Right lobe of liver (tissue), 6 donors: ENCODE measurements around the gene KLHDC8B. TPM values are rescaled to one million over a fixed set of nuclear protein-coding genes. Genes with fewer than 3 reads are reported as not detected.

ENCODE experiments used
- ATAC-seq, 4 donors: fragments of 200-7000 bp; cut with Tn5 transposase; one replicate each; pipeline ENCODE4 v1.9.1; 2020; ENCODE audit warnings: mild to moderate bottlenecking in 4 of 4, moderate library complexity in 4 of 4
- DNase-seq, 3 donors: peaks; one replicate each; pipeline ENCODE4 v3.0.0-alpha.2; 2020
- H3K27ac ChIP-seq, 3 donors: fragments of 200-600 bp; one replicate each; pipeline ENCODE4 v1.8.0; 2022
- H3K27me3 ChIP-seq, 2 donors: fragments of 200-600 bp; one replicate each; pipeline ENCODE4 v1.8.0; 2022
- H3K36me3 ChIP-seq, 4 donors: fragments of 200-600 bp; sonication (generic) in 1 of 4; one replicate each; pipeline versions ENCODE4 v1.5.1 to v1.8.0; 2017 to 2022; ENCODE audit warnings: control low read depth in 1 of 4
- H3K4me1 ChIP-seq, 4 donors: fragments of 200-600 bp; sonication (generic) in 1 of 4; one replicate each; pipeline versions ENCODE4 v1.5.1 to v1.8.0; 2017 to 2022; ENCODE audit warnings: control low read depth in 1 of 4
- H3K4me3 ChIP-seq, 3 donors: fragments of 200-600 bp; one replicate each; pipeline ENCODE4 v1.8.0; 2022
- H3K9me3 ChIP-seq, 4 donors: fragments of 200-600 bp; sonication (generic) in 1 of 4; one replicate each; pipeline versions ENCODE4 v1.5.1 to v1.8.0; 2017 to 2022; ENCODE audit warnings: control low read depth in 1 of 4
- POLR2A ChIP-seq: fragments of 450-650 bp; IDR thresholded peaks from one replicate; pipeline ENCODE4 v1.6.1; 2017; ENCODE audit warnings: antibody characterized with exemption, mild to moderate bottlenecking
- WGBS: methylation state at CpG from one replicate; pipeline ENCODE4 v1.1.6; 2018; ENCODE audit warnings: low coverage, low lambda C conversion rate; ENCODE audit not compliant: insufficient coverage; ENCODE audit errors: missing lambda C conversion rate; 5-methylcytosine and 5-hydroxymethylcytosine counted together
- intact Hi-C, 2 donors: fragments of 100-400 bp; cut with DNase I; formaldehyde crosslinking; loops; one replicate each; pipeline versions ENCODE4 v1.11.2 to v1.14.1; 2022
- total RNA-seq, 6 experiments: library from RNA; depleted of rRNA in 2 of 6; stranded (reverse); fragments of >200 nt in 2 of 6; fragmentation: NEBNext Ultra II Directional in 3 of 6; extraction: Animal tissue kit (Norgen Biotek cat#: 25700) in 3 of 6; gene quantifications; one replicate each; pipeline versions ENCODE4 v1.1.0 to v1.2.4, GENCODE V29; 2016 to 2023
- TF ChIP-seq, protein P1 (sequence below), 4 donors: fragments of 200-600 bp in 3 of 4; fragments of 450-650 bp in 1 of 4; IDR thresholded peaks; one replicate each; pipeline versions ENCODE4 v1.5.1 to v1.8.0; 2016 to 2022; ENCODE audit warnings: antibody characterized with exemption in 4 of 4, mild to moderate bottlenecking in 2 of 4
- donor health status: DM: no; HTN: yes; CAD: no.
- donor health status: DM: no; HTN: no; CAD: no.
- donor health status: DM: no; HTN: no; CAD: no.
- donor health status: DM: no; HTN: yes; CAD: no.
- donor health status: DM: no; HTN: yes; CAD: no.

KLHDC8B gene
- total RNA-seq, 6 experiments from 2014 or later: 10.4 to 15.2 (median 11.5) TPM

DNA sequence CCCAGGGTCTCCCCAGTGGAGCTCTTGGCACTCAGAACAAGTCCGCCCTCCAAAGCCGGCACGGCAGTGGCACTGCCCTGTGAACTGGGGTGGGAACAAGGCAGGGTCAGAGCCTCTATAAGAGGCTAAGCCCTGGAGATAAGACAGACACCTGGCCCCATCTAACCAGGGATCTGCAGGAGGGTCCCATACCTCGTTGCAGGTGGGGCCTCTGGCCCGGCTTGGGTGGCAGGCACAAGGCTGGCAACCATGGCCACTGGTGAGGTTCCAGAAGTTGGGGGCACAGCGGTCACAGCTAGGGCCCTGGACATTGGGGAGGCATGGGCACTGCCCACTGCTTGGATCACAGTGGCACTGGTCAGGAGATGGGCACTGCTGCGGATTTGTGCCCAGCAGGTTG is 47.2 kb upstream of the KLHDC8B start:
- H3K4me3 ChIP-seq: no peak overlapping the region
- ATAC-seq: no peak
- no peaks in the 10 kb centered on the region for H3K9me3 ChIP-seq
- intact Hi-C loops: no loop called here
- no peaks in the 10 kb centered on the region for H3K27me3 ChIP-seq
- no CpG with 5 or more reads among the region's 7 CpGs for WGBS
- H3K27ac ChIP-seq: no peak overlapping the region
- no peak for TF ChIP-seq POLR2A
- TF ChIP-seq, protein P1, sequence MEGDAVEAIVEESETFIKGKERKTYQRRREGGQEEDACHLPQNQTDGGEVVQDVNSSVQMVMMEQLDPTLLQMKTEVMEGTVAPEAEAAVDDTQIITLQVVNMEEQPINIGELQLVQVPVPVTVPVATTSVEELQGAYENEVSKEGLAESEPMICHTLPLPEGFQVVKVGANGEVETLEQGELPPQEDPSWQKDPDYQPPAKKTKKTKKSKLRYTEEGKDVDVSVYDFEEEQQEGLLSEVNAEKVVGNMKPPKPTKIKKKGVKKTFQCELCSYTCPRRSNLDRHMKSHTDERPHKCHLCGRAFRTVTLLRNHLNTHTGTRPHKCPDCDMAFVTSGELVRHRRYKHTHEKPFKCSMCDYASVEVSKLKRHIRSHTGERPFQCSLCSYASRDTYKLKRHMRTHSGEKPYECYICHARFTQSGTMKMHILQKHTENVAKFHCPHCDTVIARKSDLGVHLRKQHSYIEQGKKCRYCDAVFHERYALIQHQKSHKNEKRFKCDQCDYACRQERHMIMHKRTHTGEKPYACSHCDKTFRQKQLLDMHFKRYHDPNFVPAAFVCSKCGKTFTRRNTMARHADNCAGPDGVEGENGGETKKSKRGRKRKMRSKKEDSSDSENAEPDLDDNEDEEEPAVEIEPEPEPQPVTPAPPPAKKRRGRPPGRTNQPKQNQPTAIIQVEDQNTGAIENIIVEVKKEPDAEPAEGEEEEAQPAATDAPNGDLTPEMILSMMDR (IDR thresholded peaks at IDR 0.05): no peak
- H3K36me3 ChIP-seq: peaks cover 0 to 36% (median 7%) of the 10 kb centered on the region in 4 donors
- DNase-seq: no peak
- peaks cover 0 to 8% (median 5%) of the 10 kb centered on the region in 4 donors for H3K4me1 ChIP-seq

DNA sequence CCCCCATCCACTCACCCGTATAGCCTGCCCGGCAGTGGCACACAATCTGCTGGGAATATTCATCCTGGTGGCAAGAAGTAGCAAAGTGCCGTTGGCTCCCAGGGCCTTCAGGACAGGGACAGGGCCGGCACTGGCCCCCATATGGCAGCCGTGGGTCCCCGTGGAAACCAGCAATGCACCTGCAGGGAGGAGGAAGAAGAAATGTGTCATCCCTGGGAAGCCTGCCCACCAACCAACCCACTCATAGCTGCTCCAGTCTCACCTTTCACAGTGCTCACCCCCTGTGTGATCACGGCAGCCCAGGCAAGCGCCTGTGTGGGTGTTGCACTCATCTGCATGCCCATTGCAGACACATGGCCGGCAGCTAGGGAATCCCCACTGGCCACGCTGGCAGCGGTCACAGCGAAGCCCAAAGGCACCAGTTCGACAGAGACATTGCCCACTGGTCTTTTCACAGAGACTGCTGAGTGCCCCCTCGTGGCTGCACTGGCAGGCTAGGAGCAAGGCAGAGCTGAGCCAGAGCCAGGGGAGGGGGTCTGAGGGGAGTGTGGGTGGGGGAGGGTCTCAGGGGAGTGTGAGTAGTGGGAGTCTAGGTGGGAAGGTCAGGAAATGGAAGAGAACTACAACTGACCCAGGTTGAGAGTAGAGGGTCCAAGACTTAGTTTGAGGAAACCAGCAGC is 46.3 kb upstream of the KLHDC8B start:
- Histone ChIP-seq H3K36me3 (peaks cover 0 to 36% (median 7%) of the 10 kb centered on the region in 4 donors), H3K4me3 (no peak overlapping the region), H3K27ac (no peak overlapping the region), H3K4me1 (no peaks in the 10 kb centered on the region), H3K9me3 (no peaks in the 10 kb centered on the region), H3K27me3 (no peaks in the 10 kb centered on the region)
- intact Hi-C loops: no loop called here
- DNase-seq: no peak
- ATAC-seq: no peak
- TF ChIP-seq POLR2A: no peak
- TF ChIP-seq, protein P1 (IDR thresholded peaks at IDR 0.05): no peak
- WGBS: 73% methylated on average over 4 of the region's 14 CpGs

DNA sequence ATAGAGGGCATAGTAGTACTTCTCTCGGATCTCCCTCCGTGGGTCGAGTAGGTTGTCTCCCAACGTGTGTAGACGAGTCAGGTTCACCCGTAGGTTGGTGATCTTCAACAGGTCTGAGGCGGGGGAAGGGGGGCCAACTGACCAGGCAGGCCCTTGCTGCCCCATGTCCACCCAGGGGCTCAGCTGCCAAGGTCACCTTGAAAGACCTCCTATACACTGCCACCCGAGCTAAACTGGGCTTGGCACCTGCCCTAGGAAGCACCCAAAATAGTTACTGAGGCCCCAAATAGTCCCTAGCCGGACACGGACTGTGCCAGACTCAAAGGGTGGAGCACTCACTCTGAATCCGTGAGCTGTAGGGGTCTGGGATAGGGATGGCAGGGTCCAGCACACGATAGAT is 40.4 kb upstream of the KLHDC8B start:
- intact Hi-C loops: no loop called here
- TF ChIP-seq, protein P1 (IDR thresholded peaks at IDR 0.05): no peak
- no peak for TF ChIP-seq POLR2A
- WGBS: no CpG with 5 or more reads among the region's 12 CpGs
- H3K4me1 ChIP-seq: peaks cover 0 to 33% (median 12%) of the 10 kb centered on the region in 4 donors
- DNase-seq (no peak), ATAC-seq (no peak)
- no peaks in the 10 kb centered on the region for H3K27me3 ChIP-seq
- H3K4me3 ChIP-seq: no peak overlapping the region
- H3K9me3 ChIP-seq: no peaks in the 10 kb centered on the region
- H3K36me3 ChIP-seq: peaks cover 0 to 7% (median 0%) of the 10 kb centered on the region in 4 donors
- no peak overlapping the region for H3K27ac ChIP-seq

DNA sequence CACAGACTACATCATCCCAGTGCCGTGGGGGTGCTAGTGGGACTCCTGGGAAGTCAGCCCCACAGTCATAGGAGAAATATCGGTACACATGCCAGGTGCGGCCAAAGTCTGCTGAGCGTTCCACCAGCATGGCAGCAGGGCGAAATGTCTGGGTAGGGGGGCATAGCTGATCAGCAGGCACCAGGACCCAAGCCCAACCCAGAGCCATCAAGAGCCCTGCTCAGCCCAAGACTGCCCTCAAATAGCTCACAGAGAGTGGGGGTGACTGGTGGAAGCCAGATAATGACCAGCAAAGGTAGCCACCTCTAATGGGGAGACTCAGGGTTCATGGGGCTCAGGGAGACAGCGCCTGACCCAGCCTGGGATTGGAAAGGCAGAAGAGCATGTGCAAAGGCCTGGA is 39.8 kb upstream of the KLHDC8B start:
- DNase-seq: no peak
- peak overlapping the region in 2 of 3 donors; percentile 68 to 73 for H3K4me3 ChIP-seq
- peaks cover 0 to 2% (median 0%) of the 10 kb centered on the region in 4 donors for H3K36me3 ChIP-seq
- peaks cover 0 to 33% (median 12%) of the 10 kb centered on the region in 4 donors for H3K4me1 ChIP-seq
- TF ChIP-seq POLR2A: no peak
- TF ChIP-seq, protein P1 (IDR thresholded peaks at IDR 0.05): no peak
- 82% methylated on average over 2 of the region's 6 CpGs for WGBS
- no peaks in the 10 kb centered on the region for H3K27me3 ChIP-seq
- no peak for ATAC-seq
- H3K9me3 ChIP-seq: no peaks in the 10 kb centered on the region
- H3K27ac ChIP-seq: no peak overlapping the region
- intact Hi-C loops: no loop called here
